GM21515 (cell line): ENCODE results near the gene ANKRD13C.

ENCODE experiments used
- ATAC-seq: cut with Tn5 transposase; IDR thresholded peaks from one replicate; pipeline ENCODE4 v1.9.1; 2021; ENCODE audit not compliant: unreplicated experiment

Gene ANKRD13C

GRCh38 chr1:70222716-70223235, 131.7 kb downstream of the ANKRD13C start:
- no peak for ATAC-seq

DNA sequence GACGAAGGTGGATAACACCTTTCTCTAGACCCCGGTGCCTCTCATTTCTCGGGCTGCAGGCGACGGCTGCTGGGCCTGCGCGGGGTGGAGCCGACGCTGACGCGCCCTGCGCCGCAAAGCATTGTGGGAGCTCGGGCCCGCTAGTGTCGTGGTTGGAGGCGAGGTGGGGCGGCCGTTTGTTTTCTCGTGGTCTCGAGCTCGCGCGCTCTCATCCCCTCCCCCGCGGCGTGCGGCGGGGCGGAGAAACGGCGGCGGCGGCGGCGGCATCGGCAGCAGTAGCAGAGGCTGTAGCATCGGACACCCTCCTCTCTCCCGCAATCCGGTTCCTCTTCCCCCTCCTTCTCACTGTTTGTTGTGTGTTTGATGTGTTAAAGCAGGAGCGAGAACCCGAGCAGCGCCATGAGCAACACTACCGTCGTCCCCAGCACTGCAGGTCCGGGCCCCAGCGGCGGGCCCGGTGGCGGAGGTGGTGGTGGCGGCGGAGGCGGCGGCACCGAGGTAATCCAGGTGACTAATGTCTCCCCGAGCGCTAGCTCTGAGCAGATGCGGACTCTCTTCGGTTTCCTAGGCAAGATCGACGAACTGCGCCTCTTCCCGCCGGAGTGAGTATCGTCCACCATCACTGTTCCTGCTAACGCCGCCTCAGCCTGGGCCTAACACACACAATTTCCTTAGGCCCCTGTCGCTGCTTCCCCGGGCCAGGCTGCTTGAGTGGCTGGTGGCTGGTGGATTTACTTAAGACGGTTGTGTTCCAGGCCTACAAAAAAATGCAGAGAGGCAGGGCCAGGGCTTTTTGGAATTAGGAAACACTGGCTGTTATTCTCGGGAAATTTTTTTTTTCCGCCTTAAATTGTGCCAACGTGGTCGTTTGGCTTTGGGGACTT, 133.0 kb downstream of the ANKRD13C start, which contains the start of gene SRSF11:
TSS of gene SRSF11 (plus strand) at position 143 of the 884 bp plus-strand sequence. CDS start at position 400, 257 bp downstream.
- ATAC-seq: peak; percentile 93

DNA sequence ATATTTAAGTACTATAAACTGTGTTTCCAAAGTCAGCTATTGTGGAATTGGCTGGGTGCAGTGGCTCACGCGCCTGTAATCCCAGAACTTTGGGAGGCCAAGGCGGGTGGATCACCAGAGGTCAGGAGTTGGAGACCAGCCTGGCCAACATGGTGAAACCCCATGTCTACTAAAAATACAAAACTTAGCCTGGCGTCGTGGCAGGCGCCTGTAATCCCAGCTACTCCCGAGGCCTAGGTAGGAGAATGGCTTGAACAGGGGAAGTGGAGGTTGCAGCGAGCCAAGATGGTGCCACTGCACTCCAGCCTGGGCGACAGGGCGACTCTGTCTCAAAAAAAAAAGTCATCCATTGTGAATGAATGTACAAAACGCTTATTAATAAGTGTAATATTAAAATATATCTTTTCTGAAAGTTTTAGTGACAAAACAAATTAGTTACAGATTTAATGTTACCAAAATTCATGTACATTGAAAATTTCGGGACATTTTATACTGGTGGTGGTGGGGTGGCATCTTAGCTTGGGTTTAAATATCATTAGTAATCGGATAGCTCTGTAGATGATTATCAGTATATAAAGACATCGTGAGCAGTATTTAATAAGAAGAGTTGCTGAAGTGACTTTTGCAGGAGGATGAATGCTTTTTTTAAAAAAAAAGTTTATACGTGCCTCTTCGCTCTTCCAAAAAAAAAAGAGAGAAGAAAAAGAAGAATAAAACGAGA, 133.8 kb downstream of the ANKRD13C start:
- ATAC-seq: peak; percentile 5

DNA sequence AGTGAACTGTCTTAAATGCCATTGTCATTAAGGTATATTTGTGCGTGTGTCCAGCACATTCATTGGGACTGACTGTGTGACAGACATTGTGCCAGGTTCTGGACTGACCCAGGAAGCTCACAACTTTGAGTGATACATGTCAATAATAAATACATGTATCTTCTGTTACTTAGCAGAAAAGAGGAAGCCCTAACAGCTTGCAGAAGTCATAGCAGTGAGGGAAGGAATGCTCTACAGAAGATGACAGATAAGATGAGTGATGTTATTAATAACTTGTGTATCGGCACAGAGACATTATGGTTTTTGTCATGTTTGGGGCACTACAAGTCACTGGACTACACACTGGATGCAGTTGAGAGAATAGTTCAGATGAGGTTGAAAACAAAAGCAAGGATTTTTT, 134.5 kb downstream of the ANKRD13C start:
- ATAC-seq: no peak

DNA sequence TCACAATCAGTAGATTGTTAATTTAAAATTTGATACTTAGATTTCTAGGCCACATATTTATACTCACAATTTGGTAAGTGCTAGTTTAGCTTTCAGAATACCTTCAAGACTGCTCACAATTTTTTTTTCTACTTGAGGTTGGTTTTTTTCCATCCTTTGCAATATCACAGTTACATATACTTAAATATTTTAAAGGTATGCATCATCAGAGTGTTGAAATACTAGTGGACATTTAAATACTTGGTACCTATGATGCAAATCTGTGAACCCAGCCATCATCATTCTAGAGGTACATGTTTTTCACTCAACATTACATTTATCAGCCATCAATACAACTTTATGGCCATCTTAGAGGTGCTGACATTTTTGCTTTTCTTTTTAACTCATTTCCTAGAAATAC, 143.0 kb downstream of the ANKRD13C start:
- no peak for ATAC-seq

GRCh38 chr1:70210820-70211219, 143.7 kb downstream of the ANKRD13C start:
- ATAC-seq: no peak
